GM06990 (cell line): Measurements from ENCODE around the gene INMT.

ENCODE experiments used
- DNase-seq: peaks from one replicate; pipeline ENCODE4 v3.0.0-alpha.2; 2011; ENCODE audit not compliant: insufficient read length; ENCODE audit errors: extremely low read depth
- H3K27me3 ChIP-seq: replicated peaks from 2 replicates; pipeline ENCODE4 v1.6.0; 2011; ENCODE audit warnings: low read length; ENCODE audit not compliant: control insufficient read depth, insufficient read depth
- H3K36me3 ChIP-seq: 2 replicates; pipeline ENCODE4 v1.5.1; 2011; ENCODE audit warnings: low read length; ENCODE audit not compliant: control insufficient read depth, insufficient read depth
- H3K4me3 ChIP-seq: replicated peaks from 2 replicates; pipeline ENCODE4 v1.5.1; 2011; ENCODE audit warnings: low read depth, mild to moderate bottlenecking, control low read depth, low read length
- CTCF ChIP-seq: IDR thresholded peaks from 2 replicates; pipeline ENCODE4 v1.5.1; 2011; ENCODE audit warnings: low read length, control low read depth, mild to moderate bottlenecking, inconsistent platforms; ENCODE audit not compliant: insufficient read depth, poor library complexity, severe bottlenecking

INMT gene

GRCh38 chr7:30761214-30762156, 9.6 kb downstream of the INMT start:
- Histone ChIP-seq H3K36me3 (no peaks in the 10 kb centered on the region), H3K4me3 (no peak overlapping the region), H3K27me3 (no peaks in the 10 kb centered on the region; the same call in 1 of the 2 replicates)
- TF ChIP-seq CTCF = no peak
- DNase-seq = no peak

GRCh38 chr7:30764030-30764975, 12.4 kb downstream of the INMT start:
- TF ChIP-seq CTCF = no peak
- Histone ChIP-seq H3K4me3 (no peak overlapping the region), H3K27me3 (no peaks in the 10 kb centered on the region), H3K36me3 (no peaks in the 10 kb centered on the region)
- no peak for DNase-seq

GRCh38 chr7:30765408-30765807, 13.5 kb downstream of the INMT start:
- no peaks in the 10 kb centered on the region for H3K36me3 ChIP-seq
- no peak overlapping the region for H3K4me3 ChIP-seq
- DNase-seq = no peak
- no peak for TF ChIP-seq CTCF
- no peaks in the 10 kb centered on the region for H3K27me3 ChIP-seq

- no peaks in the 10 kb centered on the region for H3K36me3 ChIP-seq
- peak overlapping the region; percentile 83 for H3K4me3 ChIP-seq
- no peak for TF ChIP-seq CTCF
- H3K27me3 ChIP-seq = no peaks in the 10 kb centered on the region
- DNase-seq = no peak
Measured at GRCh38 chr7:30770845-30771173, 18.9 kb downstream of the INMT start.

- H3K36me3 ChIP-seq = no peaks in the 10 kb centered on the region
- peak; percentile 79 for DNase-seq
- no peaks in the 10 kb centered on the region for H3K27me3 ChIP-seq
- no peak for TF ChIP-seq CTCF
- peak within 1 kb of the TSS; percentile 83 for H3K4me3 ChIP-seq
Measured at GRCh38 chr7:30771174-30771879, 19.4 kb downstream of the INMT start, which contains the start of gene MINDY4. Gene MINDY4 (plus strand): TSS chr7:30771417. CDS start chr7:30771494, 77 bp downstream.
